Kidney (tissue), 14 donors: ENCODE measurements around the gene INSM2. TPM values are rescaled to one million over a fixed set of nuclear protein-coding genes. Genes with fewer than 3 reads are reported as not detected.

Experiments
- DNase-seq, 5 donors: peaks; one replicate each; pipeline ENCODE4 v3.0.0-alpha.2; 2013 to 2020
- FAIRE-seq: peaks from 2 replicates; lab custom pipeline; 2012; peaks lifted over from hg19 to GRCh38; lab: Jason Lieb, UNC
- H3K27ac ChIP-seq, 2 donors: one replicate each; pipeline ENCODE4 v1.7.0; 2013; ENCODE audit warnings: low read depth in 2 of 2, low read length in 2 of 2, inconsistent platforms in 1 of 2
- H3K27me3 ChIP-seq: one replicate; pipeline ENCODE4 v1.7.1; 2013; ENCODE audit warnings: low read length, inconsistent platforms; ENCODE audit not compliant: control insufficient read depth, insufficient read depth
- H3K36me3 ChIP-seq, 3 donors: one replicate each; pipeline versions ENCODE4 v1.7.0 to v1.7.1; 2013; ENCODE audit warnings: low read length in 3 of 3, control low read depth in 1 of 3, inconsistent platforms in 1 of 3; ENCODE audit not compliant: insufficient read depth in 3 of 3, control insufficient read depth in 2 of 3
- H3K4me1 ChIP-seq, 3 donors: one replicate each; pipeline versions ENCODE4 v1.7.0 to v1.7.1; 2013; ENCODE audit warnings: low read length in 3 of 3, inconsistent platforms in 1 of 3, low read depth in 1 of 3; ENCODE audit not compliant: control insufficient read depth in 2 of 3, insufficient read depth in 2 of 3
- H3K4me3 ChIP-seq, 3 donors: one replicate each; pipeline versions ENCODE4 v1.7.0 to v1.8.1; 2013; ENCODE audit warnings: low read length in 3 of 3, control low read depth in 1 of 3, inconsistent platforms in 1 of 3
- H3K9ac ChIP-seq, 3 donors: one replicate each; pipeline versions ENCODE4 v1.7.0 to v1.7.1; 2013; ENCODE audit warnings: low read length in 3 of 3, control low read depth in 1 of 3, inconsistent platforms in 1 of 3
- H3K9me3 ChIP-seq, 3 donors: one replicate each; pipeline versions ENCODE4 v1.7.0 to v1.7.1; 2013; ENCODE audit warnings: low read length in 3 of 3, control low read depth in 1 of 3, inconsistent platforms in 1 of 3; ENCODE audit not compliant: control insufficient read depth in 2 of 3, insufficient read depth in 1 of 3
- CTCF ChIP-seq: IDR thresholded peaks from 3 replicates; pipeline ENCODE4 v1.5.1; 2012; ENCODE audit warnings: mild to moderate bottlenecking, moderate library complexity, borderline replicate concordance; ENCODE audit not compliant: insufficient read depth; ENCODE audit errors: extremely low read depth
- intact Hi-C: fragments of 100-400 bp; cut with DNase I; formaldehyde crosslinking; loops from one replicate; pipeline ENCODE4 v1.11.1; 2022
- polyA plus RNA-seq: library from polyadenylated mRNA; stranded (reverse); fragments of 350-450 nt; fragmentation: Illumina TruSeq; extraction: RNeasy Lipid Tissue Mini Kit (QIAGEN cat#74804); gene quantifications from one replicate; pipeline ENCODE4 v1.2.3, GENCODE V29; 2014; ENCODE audit warnings: low read depth, low replicate concordance; ENCODE audit not compliant: insufficient read depth
- total RNA-seq: library from RNA; stranded (reverse); fragmentation: NEBNext Ultra II Directional; extraction: Animal tissue kit (Norgen Biotek cat#: 25700); gene quantifications from one replicate; pipeline ENCODE4 v1.2.1, GENCODE V29; 2021
- donor health status: control.
- donor health status: control.
- donor health status: control.
- donor health status: control.
- donor health status: control.
- donor health status: DM: yes; HTN: yes; CAD: no.
- donor health status: Normal renal cell carcinoma (clear cell type).

INSM2 gene
- total and polyA plus RNA-seq, 2 donors from 2014 or later, result not detected

- Histone ChIP-seq H3K4me3 (no peak overlapping the region), H3K9ac (no peak overlapping the region), H3K36me3 (no peaks in the 10 kb centered on the region), H3K27ac (no peak overlapping the region), H3K4me1 (no peaks in the 10 kb centered on the region), H3K9me3 (no peaks in the 10 kb centered on the region), H3K27me3 (no peaks in the 10 kb centered on the region)
- FAIRE-seq, result no peak
- DNase-seq, result no peak
- intact Hi-C loops, result no loop called here
- no peak for TF ChIP-seq CTCF
Observed at GRCh38 chr14:35519986-35520385, 14.0 kb upstream of the INSM2 start.

GRCh38 chr14:35525695-35526094 lies 8.3 kb upstream of the INSM2 start:
- Histone ChIP-seq H3K9ac (no peak overlapping the region), H3K27me3 (peaks cover 5% of the 10 kb centered on the region), H3K36me3 (no peaks in the 10 kb centered on the region), H3K9me3 (no peaks in the 10 kb centered on the region), H3K27ac (no peak overlapping the region), H3K4me1 (no peaks in the 10 kb centered on the region), H3K4me3 (no peak overlapping the region)
- TF ChIP-seq CTCF, result no peak
- intact Hi-C loops, result no loop called here
- DNase-seq, result no peak
- FAIRE-seq, result no peak

DNA sequence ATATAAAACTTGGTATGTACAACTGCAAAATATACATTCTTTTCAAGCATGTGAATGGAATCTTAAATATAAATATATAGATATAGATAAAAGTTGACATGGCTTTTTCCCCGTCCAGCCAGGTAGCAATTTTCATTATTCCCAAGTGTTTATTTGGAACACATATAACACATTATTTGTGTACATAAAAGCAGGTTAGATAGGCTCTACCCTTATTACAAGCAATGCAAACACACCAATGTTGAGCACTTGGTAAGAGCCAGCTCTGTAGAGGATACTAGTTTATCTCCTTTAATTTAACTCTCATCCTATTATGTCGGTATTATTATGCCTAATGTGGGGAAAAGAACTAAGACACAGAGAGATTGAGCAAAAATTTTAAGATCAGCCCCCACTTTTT lies 7.0 kb upstream of the INSM2 start:
- no peak for TF ChIP-seq CTCF
- H3K36me3 ChIP-seq, result no peaks in the 10 kb centered on the region
- no peaks in the 10 kb centered on the region for H3K9me3 ChIP-seq
- no peak for DNase-seq
- H3K27ac ChIP-seq, result no peak overlapping the region
- no peak for FAIRE-seq
- no peaks in the 10 kb centered on the region for H3K4me1 ChIP-seq
- no peak overlapping the region for H3K4me3 ChIP-seq
- H3K9ac ChIP-seq, result no peak overlapping the region
- intact Hi-C loops, result no loop called here
- peaks cover 15% of the 10 kb centered on the region for H3K27me3 ChIP-seq
